Prostate gland (tissue), 2 donors: ENCODE results near the gene NCAM2. TPM values are rescaled to one million over a fixed set of nuclear protein-coding genes. Genes with fewer than 3 reads are reported as not detected.

Experiments
- DNase-seq: peaks from one replicate; pipeline ENCODE4 v3.0.0-alpha.2; 2019; ENCODE audit warnings: low spot score
- H3K27ac ChIP-seq, 2 donors: fragments of 200-600 bp; sonication (generic); 2 replicates each; pipeline ENCODE4 v1.5.1; 2017 to 2019
- H3K27me3 ChIP-seq: fragments of 200-600 bp; sonication (generic); replicated peaks from 2 replicates; pipeline ENCODE4 v1.5.1; 2019; ENCODE audit not compliant: insufficient read depth
- H3K36me3 ChIP-seq, 2 donors: fragments of 200-600 bp; sonication (generic); 1 replicate in 1 of 2; 2 replicates in 1 of 2; pipeline versions ENCODE4 v1.5.1 to v1.8.1; 2017 to 2019
- H3K4me1 ChIP-seq: fragments of 200-600 bp; sonication (generic); replicated peaks from 2 replicates; pipeline ENCODE4 v1.5.1; 2019
- H3K4me3 ChIP-seq, 2 donors: fragments of 200-600 bp; sonication (generic); 2 replicates each; pipeline ENCODE4 v1.5.1; 2017 to 2019
- H3K9me3 ChIP-seq: fragments of 200-600 bp; sonication (generic); 2 replicates; pipeline ENCODE4 v1.5.1; 2017
- CTCF ChIP-seq, 4 experiments: fragments of 200-600 bp in 2 of 4; fragments of 450-650 bp in 2 of 4; sonication (generic) in 2 of 4; IDR thresholded peaks; 1 replicate in 3 of 4; 2 replicates in 1 of 4; pipeline ENCODE4 v1.5.1; 2016 to 2019; ENCODE audit warnings: antibody characterized with exemption in 4 of 4, mild to moderate bottlenecking in 2 of 4, moderate library complexity in 2 of 4
- POLR2A ChIP-seq: fragments of 450-650 bp; IDR thresholded peaks from one replicate; pipeline ENCODE4 v1.6.1; 2016; ENCODE audit warnings: antibody characterized with exemption, mild to moderate bottlenecking
- POLR2AphosphoS5 ChIP-seq: sonication (generic); formaldehyde crosslinking; IDR thresholded peaks from one replicate; pipeline ENCODE4 v1.6.1; 2017; ENCODE audit warnings: antibody characterized with exemption
- WGBS: methylation state at CpG from one replicate; pipeline ENCODE4 v1.1.5; 2018; 5-methylcytosine and 5-hydroxymethylcytosine counted together
- intact Hi-C: fragments of 100-400 bp; cut with DNase I; formaldehyde crosslinking; loops from one replicate; pipeline ENCODE4 v1.14.2; 2022
- total RNA-seq, 2 donors: library from RNA; depleted of rRNA; stranded (reverse); fragments of >200 nt; gene quantifications; one replicate each; pipeline ENCODE4 v1.1.0, GENCODE V29; 2016

The NCAM2 gene
- total RNA-seq, 2 donors from 2014 or later = 1.1 to 21.9 TPM

DNA sequence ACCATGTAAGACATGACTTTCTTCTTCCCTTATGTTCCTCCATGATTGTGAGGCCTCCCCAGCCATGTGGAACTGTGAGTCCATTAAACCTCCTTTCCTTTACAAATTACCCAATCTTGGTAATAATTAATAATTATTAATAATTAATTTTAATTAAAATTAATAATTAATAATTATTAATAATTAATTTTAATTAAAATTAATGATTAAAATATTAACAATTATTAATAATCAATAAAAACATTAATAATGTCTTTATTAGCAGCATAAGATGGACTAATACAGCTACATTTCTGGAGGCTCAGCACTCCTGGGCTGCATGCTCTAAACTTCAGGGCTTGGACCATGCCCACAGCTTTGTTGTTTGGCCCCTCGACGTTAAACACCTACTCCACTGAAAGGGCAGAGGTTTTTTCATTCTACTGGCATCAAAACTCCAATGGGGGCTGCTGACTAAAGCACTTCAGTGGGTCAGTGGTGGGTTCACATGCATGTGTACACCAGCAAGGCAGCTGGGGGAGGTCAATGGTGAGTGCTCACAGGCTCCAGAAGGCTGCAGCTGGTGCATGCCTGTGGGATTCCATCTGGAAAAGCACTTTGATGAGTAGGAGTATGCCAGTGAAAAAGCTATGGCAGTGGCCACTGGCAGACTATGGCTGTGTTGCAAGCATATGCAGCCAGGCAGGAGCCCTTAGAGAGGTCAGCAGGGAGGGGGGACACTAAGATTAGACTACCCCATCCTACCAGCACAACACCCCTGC lies 561.3 kb downstream of the NCAM2 start:
- WGBS = 88% methylated on average over 2 of the region's 2 CpGs
- H3K4me3 ChIP-seq = no peak overlapping the region
- intact Hi-C loops = no loop called here
- H3K9me3 ChIP-seq = no peaks in the 10 kb centered on the region
- H3K4me1 ChIP-seq = no peaks in the 10 kb centered on the region
- no peak for DNase-seq
- H3K27ac ChIP-seq = no peak overlapping the region
- no peaks in the 10 kb centered on the region for H3K27me3 ChIP-seq
- no peaks in the 10 kb centered on the region for H3K36me3 ChIP-seq
- no peak for TF ChIP-seq POLR2A
- TF ChIP-seq CTCF (IDR thresholded peaks at IDR 0.05) = no peak
- no peak for TF ChIP-seq POLR2AphosphoS5
